Measurements from ENCODE around the gene CLIP4.

Gene CLIP4

DNA sequence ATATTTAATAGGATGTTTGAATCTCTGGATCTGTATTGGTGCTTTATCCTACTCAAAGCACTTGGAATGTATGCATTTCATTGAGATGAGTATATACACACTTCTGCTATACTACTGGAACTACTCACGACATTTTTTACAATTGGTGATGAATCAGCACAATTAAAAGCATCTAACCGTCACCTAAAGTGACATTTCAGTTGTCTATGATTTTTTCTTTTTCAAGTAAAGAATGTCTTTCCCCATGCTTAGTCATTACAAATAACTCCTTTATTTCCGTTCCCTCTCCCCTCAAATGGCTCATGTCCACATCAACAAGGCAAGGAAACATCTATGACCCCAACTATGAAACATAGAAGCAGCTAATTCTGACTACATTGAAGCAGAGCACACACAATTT, 77.3 kb downstream of the CLIP4 start:
- DNase-seq = no peak

DNA sequence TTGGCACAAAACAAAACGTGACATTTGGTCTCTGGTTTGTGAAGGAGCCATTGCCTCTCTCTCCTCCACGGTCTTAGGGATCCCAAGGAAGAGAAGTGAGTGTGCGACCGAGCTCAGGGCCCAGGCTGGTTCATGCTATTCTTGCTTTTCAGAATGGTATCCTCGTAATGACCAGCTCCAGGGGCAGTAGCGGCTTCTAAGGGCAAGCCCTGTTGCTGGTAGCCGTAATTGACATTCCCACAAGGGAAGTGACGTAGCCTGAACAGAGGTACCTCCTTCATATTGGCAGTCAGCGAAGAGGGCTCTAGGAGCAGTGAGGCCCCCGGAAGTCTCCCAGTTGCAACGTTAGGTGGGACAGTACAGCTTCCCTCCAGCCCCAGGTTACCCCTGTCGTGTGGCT, 77.9 kb downstream of the CLIP4 start:
- DNase-seq = no peak

DNA sequence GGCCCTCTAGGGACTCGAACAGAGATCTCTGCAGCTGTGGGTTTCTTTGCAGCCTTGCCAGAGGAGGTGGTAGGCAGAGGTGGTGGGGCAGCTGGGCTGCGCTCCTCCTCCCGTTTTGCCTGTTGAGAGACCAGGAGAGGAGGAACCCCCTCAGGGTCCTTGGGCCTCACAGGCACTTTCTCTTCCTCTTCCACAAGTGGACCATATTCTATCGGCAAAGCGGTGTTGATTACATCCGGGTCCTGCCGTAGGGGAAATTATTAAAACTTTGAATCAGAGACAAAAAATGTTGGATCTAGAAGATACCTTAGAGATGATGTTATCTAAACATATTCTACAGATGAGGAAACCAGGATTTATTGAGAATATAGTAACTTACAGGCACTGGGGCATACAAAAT, 78.5 kb downstream of the CLIP4 start:
- DNase-seq = no peak

DNA sequence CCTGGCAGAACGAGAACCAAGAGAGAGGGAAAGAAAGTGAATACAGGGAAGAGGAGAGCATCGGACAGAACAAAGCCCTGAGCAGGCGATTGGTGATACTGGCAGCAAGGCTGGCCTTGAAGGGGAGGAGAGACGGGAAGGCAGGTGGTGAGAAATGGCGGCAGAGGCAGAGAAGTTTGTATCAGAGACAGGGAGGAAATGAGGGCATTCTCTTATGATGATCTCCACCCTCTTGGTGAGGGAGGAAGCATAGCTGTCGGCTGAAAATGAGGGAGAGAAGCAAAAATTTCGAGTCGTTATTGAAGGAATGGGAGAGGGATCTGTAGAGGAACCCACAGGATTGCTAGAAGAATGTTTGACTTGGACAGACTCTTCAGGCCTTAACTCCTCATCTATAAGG, 80.6 kb downstream of the CLIP4 start:
- no peak for DNase-seq

DNA sequence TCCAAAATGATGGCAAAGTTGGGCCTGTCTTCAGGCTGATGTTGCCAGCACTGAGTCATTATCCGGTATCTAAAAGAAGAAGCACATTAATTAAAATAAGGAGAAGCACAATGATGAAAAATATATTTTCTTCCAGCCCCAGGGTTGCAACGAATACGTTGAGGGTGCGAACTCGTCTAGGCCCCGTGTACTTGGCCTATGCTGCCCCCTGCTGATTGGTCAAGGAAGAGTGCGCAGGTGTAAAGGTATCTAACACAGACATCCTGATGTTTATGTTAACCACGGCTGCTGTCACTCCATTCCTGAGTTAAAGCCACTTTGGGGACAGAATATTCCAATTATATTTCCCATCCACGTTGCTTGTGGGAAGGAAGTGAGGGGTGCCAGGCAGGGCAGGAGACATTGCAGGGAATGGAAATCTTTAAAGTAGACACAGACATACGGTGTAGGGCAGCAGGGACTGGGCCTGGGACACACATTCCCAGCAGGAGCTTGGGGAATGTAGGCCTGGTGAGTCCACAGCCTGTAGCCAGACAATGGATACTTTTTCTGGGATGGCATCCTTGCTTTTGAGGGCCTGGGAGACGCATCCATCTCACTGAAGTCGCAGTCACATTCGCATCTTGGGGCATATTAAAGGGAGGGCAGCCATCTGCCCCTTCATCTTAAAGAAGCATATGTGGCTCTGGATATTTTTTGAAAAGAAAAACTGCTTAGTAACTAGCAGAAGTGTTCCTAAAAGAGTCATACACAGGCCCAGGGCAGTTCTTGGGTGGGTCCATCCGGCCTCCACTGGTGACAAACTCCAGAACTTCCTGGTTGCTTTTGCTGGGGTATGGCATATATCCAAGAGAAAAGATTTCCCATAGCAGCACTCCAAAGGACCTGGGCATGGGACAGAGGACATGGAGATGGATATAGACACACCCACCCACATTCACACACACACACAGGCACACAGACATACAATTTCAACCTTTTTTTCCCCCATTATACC, 81.9 kb downstream of the CLIP4 start:
- peak; percentile 78 for DNase-seq

DNA sequence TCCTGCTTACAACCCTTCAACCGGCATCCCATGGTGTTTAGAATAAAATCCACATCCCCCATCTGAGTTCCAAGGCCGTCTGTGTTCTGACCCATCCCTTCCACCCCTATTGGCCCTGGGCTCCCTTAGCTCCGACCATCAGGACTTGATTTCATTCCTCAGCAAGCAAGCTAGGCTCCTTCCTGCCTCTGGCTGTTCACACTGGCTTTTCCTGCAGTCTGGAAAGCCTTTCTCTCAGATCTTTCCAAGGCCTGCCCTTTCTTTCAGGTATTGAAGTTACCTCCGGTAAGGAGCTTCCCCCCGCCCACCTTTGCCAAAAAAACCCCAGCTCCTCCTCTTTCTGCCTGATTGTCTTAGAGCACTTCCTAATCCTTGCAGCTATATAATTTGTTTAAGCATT, 86.8 kb downstream of the CLIP4 start:
- DNase-seq = no peak

DNA sequence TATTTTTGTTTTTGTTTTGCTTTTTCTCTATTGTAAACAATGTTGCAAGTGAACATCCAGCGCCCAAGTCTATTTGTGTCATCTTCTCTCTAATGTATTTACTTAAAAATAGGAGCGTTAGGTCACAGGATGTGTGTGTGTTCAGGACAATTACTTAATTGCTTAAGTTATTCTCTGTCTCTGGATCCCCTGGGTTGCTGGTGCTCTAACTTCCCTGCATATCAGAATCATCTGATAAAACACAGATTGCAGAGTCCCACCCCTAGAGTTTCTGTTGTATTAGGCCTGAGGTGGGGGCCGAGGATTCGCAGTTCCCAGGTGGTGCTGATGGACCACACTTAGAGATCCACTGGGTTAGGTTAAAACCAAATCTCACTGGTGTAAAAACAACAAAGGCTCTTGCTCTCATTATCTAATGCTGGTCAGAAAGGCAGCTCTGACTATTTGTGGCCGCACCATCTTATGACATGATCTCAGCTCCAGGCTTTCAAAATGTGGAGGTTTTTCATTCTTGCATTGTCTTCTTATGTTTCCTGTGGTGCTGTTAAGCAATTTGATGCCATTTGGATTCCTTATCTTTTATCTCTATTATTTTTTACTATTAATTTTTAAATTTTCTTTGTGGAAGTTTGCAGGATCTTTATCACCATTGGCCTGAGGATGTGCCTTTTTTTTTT, 87.7 kb downstream of the CLIP4 start:
- no peak for DNase-seq

DNA sequence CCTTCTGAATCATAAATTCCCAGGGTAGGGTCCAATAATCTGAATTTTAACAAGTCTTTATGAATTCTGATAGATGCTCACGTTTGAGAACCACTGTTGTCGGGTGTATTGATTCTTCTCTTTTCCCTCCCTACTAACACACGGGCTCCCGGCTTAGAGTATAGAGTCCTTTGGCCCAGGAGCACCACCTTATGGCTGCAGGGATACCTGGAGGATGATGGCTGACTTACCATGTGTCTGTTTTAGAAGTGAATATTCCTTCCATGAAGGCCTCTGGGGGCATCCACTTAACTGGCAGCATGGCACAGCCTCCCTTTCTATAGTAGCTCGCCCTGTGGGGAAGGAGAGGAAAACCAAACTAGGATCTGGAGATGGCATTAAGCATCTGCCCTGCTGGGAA, 91.7 kb downstream of the CLIP4 start:
- no peak for DNase-seq

DNA sequence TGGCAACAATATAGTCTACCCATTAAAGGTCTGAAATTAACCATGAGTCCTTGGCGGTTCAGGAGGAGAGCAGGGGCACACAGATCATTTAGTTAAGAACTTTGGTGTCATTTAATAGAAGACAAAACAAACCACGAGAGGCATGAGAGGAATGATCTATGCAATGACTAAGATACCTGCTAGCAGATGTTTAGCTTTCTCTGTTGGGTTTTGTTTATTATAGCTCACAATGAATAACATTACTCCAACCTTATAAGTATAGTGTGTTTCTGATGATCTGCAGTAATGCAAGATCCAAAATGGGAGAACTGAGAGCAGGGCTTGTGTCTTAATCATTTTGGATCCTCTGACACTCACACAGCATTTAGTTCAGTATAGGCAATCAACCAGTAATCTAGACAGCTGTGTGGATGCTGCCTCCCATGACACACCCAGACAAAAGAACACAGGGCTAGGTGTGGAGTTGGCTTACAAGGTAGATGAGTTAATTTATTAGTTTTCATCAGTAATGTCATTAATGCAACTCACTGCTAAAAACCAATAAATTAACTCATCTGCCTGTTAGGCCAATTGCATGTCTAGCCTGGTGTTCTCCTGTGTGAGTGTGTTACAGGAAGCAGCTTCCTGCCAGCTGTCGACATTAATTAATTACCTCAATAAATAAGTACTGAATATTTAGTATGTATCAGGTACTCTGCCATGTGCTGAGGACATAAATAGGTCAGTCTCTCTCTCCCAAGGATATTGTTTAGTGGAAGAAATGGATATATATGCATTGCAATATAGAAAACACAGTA, 92.3 kb downstream of the CLIP4 start:
- DNase-seq = no peak

DNA sequence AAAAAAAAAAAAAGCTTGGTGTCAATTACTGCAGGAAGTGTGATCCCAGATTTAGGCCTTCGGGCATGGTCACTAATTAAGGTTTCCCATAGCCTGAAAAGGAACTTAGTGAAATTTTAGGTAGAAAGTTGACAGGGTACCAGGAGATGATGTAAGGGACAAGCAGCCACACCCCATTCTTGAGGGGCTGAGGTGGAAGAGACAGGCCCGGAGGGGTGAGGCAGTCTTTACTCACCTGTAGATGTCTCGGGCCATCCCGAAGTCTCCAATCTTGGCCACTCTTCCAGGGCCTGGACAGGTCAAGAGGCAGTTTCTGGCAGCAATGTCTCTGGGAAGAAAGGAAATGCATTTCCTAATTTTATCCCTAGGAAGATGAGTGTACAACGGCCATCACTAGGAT, 94.3 kb downstream of the CLIP4 start:
- DNase-seq = no peak

DNA sequence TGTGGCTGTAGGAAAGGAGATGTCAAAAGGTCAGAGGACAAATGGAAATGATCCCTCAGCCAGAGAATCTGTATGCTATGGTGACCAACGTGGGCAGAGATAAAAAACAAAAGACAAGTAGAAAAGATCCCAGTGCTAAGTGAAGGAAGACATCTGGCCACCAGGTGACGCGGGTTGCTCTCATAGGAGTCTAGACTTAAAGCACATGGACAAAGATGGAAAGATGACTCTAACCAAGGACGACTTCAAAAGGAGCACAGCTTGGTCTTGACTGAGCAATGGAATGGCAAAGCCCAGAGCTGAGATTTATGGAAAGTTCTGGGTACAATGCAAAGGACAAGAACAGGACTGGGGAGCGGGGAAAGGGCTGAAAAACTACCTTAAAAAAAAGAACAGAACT, 96.8 kb downstream of the CLIP4 start:
- DNase-seq = no peak

DNA sequence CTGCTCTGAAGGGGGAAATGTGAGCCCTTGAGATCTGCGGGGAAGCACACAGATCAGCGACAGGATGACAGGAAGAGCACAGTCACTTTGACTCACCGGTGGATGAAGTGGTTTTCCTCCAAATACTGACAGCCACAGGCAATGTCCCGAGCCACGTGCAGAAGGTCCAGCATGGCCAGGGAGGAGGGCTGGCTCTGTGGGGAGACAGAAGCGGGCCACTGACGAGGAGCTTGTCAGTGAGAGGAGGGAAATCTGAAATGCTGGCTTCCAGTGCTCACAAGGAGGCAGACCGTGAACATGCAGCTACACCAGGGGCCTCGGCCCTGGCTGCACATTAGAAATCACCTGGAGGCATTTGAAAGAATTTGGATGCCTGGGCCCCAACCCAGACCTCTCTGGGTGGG, 98.7 kb downstream of the CLIP4 start:
- DNase-seq = no peak

DNA sequence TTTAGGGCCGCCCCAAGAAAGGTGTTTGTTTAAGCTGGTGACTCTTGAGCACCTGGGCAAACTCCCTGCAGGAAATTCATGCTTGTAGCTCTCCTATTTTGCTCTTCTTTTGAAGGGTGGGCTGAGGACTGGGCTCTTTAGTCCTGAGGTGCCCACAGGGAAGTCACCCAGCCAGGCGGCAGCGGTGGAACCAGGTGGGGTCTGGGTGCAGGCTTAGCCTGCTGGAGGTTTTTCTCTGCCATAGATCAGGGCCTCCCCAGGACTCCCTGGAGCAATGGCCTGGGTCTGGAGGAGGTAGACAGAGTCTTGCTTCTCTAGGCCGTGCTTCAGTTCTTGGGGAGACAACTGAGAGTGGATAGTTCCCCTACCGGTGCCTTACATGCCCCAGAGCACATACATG, 99.9 kb downstream of the CLIP4 start:
- no peak for DNase-seq

DNA sequence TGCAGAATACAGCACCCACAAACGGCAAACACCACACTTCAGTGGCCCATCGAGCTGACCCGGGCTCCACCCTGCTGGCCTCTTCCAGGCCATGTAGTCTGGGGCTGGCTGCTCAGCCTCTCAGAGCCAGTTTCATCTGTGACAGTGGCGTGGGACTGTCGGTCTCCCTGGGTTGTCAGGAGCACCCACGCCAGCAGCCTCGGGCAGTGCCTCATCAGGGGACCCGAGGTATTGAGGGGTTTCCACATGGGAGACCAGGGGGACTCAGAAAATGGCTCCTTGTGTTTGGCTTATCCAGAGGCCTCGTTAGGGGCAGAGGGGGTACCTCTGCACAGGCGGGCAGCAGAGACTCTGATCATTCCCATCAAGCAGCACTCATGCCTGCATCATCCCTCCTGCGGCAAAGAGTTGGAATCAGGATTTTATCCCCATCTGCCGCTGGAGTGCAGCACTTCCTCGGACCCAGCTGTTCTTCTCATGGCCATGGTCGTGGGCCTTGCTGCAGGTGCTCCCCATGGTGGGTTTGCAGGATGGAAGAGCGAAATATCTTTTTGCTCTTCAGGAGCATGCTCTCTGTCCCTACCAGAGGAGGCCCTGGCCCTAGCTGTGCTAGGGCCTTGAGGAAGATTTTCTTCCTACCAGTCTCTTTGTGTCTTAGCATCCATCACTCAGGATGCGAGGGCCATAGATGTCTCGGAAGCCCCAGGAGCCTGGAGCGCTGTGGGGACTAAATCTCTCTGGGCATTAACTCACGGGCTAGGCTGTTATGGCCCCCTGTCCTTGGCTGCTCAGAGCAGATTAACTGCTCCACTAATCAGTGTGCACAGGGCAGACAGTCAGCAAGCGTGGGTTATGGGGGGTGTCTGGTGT, 100.8 kb downstream of the CLIP4 start:
- no peak for DNase-seq

DNA sequence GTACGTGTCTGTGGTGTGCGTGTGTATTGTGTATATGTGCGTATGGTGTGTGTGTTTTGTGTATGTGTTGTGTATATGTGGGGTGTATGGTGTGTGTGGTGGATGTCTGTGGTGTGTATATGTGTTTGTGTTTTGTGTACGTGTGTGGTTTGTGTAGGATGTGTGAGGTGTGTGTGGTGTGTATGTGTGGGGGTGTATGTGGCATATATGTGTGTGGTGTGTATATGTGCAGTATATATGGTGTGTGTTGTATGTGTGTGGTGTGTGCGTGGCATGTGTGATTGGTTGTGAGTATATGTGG, 101.3 kb downstream of the CLIP4 start:
- DNase-seq = no peak

DNA sequence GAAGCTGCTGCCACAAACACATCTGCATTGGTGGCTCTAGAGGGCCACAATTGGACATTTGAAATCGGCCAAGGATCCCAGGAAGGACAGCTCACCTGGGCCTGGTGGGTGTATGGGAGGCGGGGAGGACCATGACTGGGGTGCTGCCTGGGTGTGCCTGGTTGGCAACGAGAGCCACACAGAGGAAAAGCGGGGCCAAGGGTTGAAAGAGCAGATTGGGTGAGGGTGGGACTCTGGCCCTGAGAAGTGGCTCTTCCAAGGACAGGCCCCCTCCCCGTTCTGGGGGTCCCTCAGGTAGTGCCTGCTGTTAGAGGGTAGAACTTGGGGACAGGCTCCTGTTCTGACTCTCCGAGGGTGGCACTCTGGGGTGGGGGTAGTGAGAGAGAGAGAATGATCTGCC, 102.9 kb downstream of the CLIP4 start:
- no peak for DNase-seq

DNA sequence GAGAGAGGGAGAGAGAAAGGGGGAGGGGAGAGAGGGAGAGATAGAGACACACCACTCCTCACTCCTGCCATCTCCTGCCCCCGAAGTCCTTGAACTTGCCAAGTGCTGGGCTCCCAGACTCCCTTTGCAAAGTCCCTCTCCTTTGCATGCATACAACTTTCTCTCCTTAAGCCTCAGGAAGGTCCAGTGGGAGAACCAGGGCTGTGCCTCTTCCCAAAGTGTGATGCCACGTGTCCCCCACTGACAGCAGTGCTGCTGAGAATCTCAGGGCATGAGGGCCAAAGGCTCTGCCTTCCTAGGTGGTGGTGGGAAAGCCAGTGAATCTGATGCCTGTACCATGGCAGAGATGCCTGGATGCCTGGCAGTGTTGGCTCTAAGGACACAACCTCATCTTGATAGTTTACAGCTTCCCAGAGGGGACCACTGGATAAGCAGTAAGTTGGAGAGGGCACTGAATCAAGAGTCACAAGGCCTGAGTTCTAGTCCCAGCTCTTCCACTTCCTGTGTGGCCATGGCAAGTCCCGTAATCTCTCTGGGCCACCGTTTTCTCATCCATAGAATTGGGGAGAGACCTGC, 103.4 kb downstream of the CLIP4 start:
- DNase-seq = no peak

DNA sequence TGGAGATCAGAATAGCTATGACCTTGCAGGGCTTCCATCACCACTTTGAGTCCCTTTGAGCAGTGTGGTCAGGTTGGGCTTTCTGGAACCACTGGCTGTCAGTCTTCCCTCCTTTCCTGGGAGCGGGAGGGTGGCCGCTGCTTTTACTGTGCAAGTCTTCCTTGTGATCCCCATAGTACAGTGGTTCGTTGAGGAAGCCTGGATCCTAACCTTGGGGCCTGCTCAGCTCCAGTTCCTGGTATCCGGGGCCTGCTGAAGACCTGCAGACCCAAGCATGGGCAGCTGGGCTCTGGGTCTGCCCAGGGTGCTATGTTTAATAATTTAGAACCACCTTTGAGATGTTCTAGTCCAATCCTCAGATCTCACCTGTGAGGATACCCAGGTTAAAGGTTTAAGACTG, 104.2 kb downstream of the CLIP4 start:
- DNase-seq = no peak

DNA sequence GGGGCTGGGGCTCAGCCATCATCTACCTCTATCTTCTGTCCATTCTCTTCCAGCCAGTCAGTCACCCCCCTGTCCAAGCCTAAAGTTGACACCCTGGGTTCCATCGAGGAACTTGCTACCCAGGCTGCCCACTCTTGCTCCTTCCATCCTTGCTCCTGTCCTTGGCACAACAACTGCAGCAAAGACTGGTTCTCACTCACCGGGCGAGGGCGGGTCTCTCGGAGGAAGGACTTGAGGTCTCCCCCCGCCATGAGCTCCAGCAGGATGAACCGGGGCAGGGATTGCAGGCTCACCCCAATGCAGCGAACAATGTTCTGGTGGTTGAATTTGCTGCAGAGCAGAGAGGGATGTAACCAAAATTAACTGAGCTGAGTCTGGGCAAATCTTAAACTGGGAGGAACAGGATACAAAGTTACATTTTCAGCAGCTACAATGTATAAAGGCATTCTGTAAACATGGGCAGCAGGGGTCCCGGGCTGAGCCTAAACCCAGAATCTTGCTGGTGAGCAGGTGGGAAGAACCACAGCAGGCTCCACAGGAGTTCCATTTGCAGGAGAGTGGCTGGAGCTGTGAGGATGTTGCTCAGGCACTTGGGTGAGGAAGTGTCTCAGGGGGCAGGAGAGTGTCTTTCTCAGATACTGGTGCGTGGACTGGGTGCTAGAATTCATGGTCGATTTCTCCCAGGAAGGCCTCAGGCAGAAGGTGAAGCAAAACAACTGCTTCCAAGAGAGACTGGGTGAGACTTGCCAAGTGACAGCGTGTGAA, 105.5 kb downstream of the CLIP4 start:
- no peak for DNase-seq

DNA sequence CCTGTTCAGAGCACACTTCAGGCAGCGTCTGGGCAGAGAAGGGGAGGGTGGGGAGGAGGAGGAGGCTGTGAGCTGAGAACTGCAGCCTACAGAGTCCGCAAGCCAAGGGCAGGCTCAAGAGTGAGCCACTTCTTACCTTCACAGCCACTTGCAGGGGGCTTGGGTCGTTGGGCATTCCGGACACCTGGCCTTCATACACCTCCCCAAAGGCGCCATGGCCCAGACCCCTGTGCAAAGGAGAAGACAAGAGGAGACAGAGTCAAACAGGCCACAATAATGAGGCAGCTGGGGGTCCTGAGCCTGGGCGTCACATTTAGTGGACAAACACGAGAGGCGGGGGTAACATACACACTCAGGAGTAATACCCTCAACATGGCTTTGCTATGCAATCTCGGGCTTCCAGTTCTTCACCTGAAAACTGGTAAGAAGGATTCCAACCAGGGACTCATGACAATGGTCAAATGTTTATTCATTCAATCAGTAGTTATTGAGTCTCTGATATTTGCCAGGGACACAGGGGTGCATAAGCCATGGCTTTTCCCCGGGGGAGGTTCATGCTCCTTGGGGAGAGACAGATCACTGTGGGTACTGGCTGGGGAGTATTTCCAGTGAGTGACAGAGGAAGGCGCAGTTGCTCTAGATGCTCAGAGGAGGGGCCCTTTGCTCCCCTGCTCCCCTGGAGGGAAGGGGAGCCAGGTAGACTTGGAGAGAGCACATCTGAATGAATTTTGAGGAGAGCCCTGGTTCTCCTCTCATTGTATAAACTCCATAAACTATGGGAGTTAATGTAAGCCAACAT, 107.4 kb downstream of the CLIP4 start:
- DNase-seq = no peak

DNA sequence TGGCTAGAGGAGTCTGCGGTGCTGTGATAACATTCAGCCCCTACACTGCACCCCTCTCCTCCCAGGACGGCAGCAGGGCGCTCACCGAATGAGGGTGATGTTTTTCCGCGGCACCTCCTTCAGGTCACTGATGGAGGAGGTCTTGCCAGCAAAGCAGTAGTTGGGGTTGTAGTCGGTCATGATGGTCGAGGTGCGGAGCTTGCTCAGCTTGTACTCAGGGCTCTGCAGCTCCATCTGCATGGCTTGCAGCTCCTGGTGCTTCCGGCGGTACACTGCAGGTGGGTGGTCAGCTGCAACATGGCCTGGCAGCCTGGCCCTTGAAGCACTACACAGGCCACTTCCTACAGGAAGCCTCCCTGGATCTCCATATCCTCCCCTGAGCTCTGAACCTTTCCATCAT, 108.0 kb downstream of the CLIP4 start:
- no peak for DNase-seq
